Adrenal gland (tissue), 12 donors: ENCODE measurements around the gene TADA2A. TPM values are rescaled to one million over a fixed set of nuclear protein-coding genes. Genes with fewer than 3 reads are reported as not detected.

Experiments used
- DNase-seq, 7 donors: peaks; one replicate each; pipeline ENCODE4 v3.0.0-alpha.2; 2019 to 2020
- H3K27ac ChIP-seq, 5 donors: fragments of 200-600 bp; sonication (generic) in 4 of 5; 1 replicate in 3 of 5; 2 replicates in 2 of 5; pipeline versions ENCODE4 v1.5.1 to v1.8.0; 2016 to 2020; ENCODE audit warnings: mild to moderate bottlenecking in 1 of 5
- H3K27me3 ChIP-seq: fragments of 200-600 bp; 2 replicates; pipeline ENCODE4 v1.8.0; 2021
- H3K36me3 ChIP-seq, 2 donors: fragments of 200-600 bp; replicated peaks in 1 of 2; 1 replicate in 1 of 2; 2 replicates in 1 of 2; pipeline versions ENCODE4 v1.5.1 to v1.8.0; 2018 to 2022
- H3K4me1 ChIP-seq, 2 donors: fragments of 200-600 bp; replicated peaks in 1 of 2; 1 replicate in 1 of 2; 2 replicates in 1 of 2; pipeline versions ENCODE4 v1.5.1 to v1.8.0; 2018 to 2021
- H3K4me3 ChIP-seq, 4 donors: fragments of 200-600 bp; sonication (generic) in 3 of 4; one replicate each; pipeline ENCODE4 v1.5.1; 2016 to 2018
- H3K9me3 ChIP-seq, 3 donors: fragments of 200-600 bp; sonication (generic) in 1 of 3; replicated peaks in 1 of 3; 1 replicate in 2 of 3; 2 replicates in 1 of 3; pipeline versions ENCODE4 v1.5.1 to v1.8.0; 2016 to 2021
- CTCF ChIP-seq, 6 experiments: fragments of 450-650 bp in 4 of 6; fragments of 200-600 bp in 2 of 6; sonication (generic) in 1 of 6; IDR thresholded peaks; 1 replicate in 5 of 6; 2 replicates in 1 of 6; pipeline versions ENCODE4 v1.5.1 to v1.8.0; 2016 to 2021; ENCODE audit warnings: antibody characterized with exemption in 6 of 6, mild to moderate bottlenecking in 2 of 6, moderate library complexity in 1 of 6
- POLR2A ChIP-seq, 2 donors: fragments of 450-650 bp; IDR thresholded peaks; one replicate each; pipeline ENCODE4 v1.6.1; 2017; ENCODE audit warnings: antibody characterized with exemption in 2 of 2, mild to moderate bottlenecking in 2 of 2, moderate library complexity in 1 of 2
- WGBS, 4 donors: extraction: QIAGEN DNeasy Blood & Tissue Kit in 2 of 4; methylation state at CpG; one replicate each; pipeline versions ENCODE4 v1.1.5 to v1.1.7; 2013 to 2017; 5-methylcytosine and 5-hydroxymethylcytosine counted together
- intact Hi-C, 2 donors: fragments of 100-400 bp; cut with DNase I; formaldehyde crosslinking; loops; one replicate each; pipeline versions ENCODE4 v1.14.1 to v1.15.0; 2022 to 2023
- polyA plus RNA-seq, 3 donors: library from polyadenylated mRNA; stranded (reverse); fragments of 200-250 nt in 2 of 3; fragments of 350-450 nt in 1 of 3; fragmentation: Illumina TruSeq in 1 of 3; extraction: RNeasy Lipid Tissue Mini Kit (QIAGEN cat#74804) in 1 of 3; gene quantifications; one replicate each; pipeline ENCODE4 v1.2.3, GENCODE V29; 2013 to 2014
- total RNA-seq, 9 donors: library from RNA; depleted of rRNA in 4 of 9; stranded (reverse); fragments of >200 nt in 4 of 9; fragments of 120-200 nt in 1 of 9; fragmentation: NEBNext Ultra II Directional in 1 of 9; extraction: Animal tissue kit (Norgen Biotek cat#: 25700) in 1 of 9; gene quantifications; one replicate each; pipeline versions ENCODE4 v1.1.0 to v1.2.4, GENCODE V29; 2013 to 2023
- donor health status: healthy with polysubstance abuse.
- donor health status: Bipolar disorder and iron deficiency.
- donor health status: DM: yes; HTN: yes; CAD: no.
- donor health status: DM: no; HTN: no; CAD: no.
- donor health status: DM: no; HTN: no; CAD: no.
- donor health status: DM: yes; HTN: yes; CAD: no.

TADA2A gene
- total and polyA plus RNA-seq, 12 donors = 7.6 to 21.5 (median 15.7) TPM

- Histone ChIP-seq H3K4me1 (no peaks in the 10 kb centered on the region), H3K27ac (no peak overlapping the region), H3K4me3 (no peak overlapping the region), H3K9me3 (no peaks in the 10 kb centered on the region), H3K36me3 (no peaks in the 10 kb centered on the region), H3K27me3 (no peaks in the 10 kb centered on the region)
- no peak for DNase-seq
- WGBS, 4 donors = 77 to 82% (median 78%) methylated on average over 3 of the region's 3 CpGs
- intact Hi-C loops = no loop called here
- TF ChIP-seq CTCF (IDR thresholded peaks at IDR 0.05) = no peak
- TF ChIP-seq POLR2A (IDR thresholded peaks at IDR 0.05) = no peak
Observed at GRCh38 chr17:37368577-37368976, 38.1 kb upstream of the TADA2A start.

GRCh38 chr17:37373530-37374159, 33.0 kb upstream of the TADA2A start:
- H3K27ac ChIP-seq = no peak overlapping the region
- H3K4me3 ChIP-seq = no peak overlapping the region
- H3K36me3 ChIP-seq = no peaks in the 10 kb centered on the region
- DNase-seq = peak; percentile 66 to 90 (median 71)
- no peaks in the 10 kb centered on the region for H3K4me1 ChIP-seq
- H3K27me3 ChIP-seq = no peaks in the 10 kb centered on the region
- no peak for TF ChIP-seq POLR2A (IDR thresholded peaks at IDR 0.05)
- peak; percentile 94 to 100 (median 98) for TF ChIP-seq CTCF (IDR thresholded peaks at IDR 0.05)
- intact Hi-C loops = no loop called here
- H3K9me3 ChIP-seq = no peaks in the 10 kb centered on the region
- 2 to 5% (median 4%) methylated on average over 4 of the region's 4 CpGs for WGBS, 4 donors

GRCh38 chr17:37375706-37376105, 31.0 kb upstream of the TADA2A start, which contains the start of gene C17orf78:
C17orf78 (plus strand) TSS chr17:37375985; CDS start chr17:37376093, 108 bp downstream.
- Histone ChIP-seq H3K36me3 (no peaks in the 10 kb centered on the region), H3K27ac (no peak within 1 kb of the TSS), H3K27me3 (no peaks in the 10 kb centered on the region), H3K4me1 (no peaks in the 10 kb centered on the region), H3K4me3 (no peak within 1 kb of the TSS), H3K9me3 (no peaks in the 10 kb centered on the region)
- 85 to 94% (median 88%) methylated on average over 7 of the region's 7 CpGs for WGBS, 4 donors
- DNase-seq = no peak
- TF ChIP-seq CTCF (IDR thresholded peaks at IDR 0.05) (no peak), POLR2A (IDR thresholded peaks at IDR 0.05) (no peak)
- intact Hi-C loops = no loop called here

- Histone ChIP-seq H3K36me3 (no peaks in the 10 kb centered on the region), H3K4me3 (no peak overlapping the region), H3K27ac (no peak overlapping the region), H3K4me1 (no peaks in the 10 kb centered on the region), H3K27me3 (no peaks in the 10 kb centered on the region), H3K9me3 (no peaks in the 10 kb centered on the region)
- TF ChIP-seq POLR2A (IDR thresholded peaks at IDR 0.05) = no peak
- no peak for TF ChIP-seq CTCF (IDR thresholded peaks at IDR 0.05)
- no peak for DNase-seq
- intact Hi-C loops = no loop called here
- WGBS, 4 donors = 93 to 100% (median 97%) methylated on average over 1 of the region's 1 CpG
Observed at GRCh38 chr17:37382056-37382455, 24.6 kb upstream of the TADA2A start.
